Vagina (tissue), 2 donors: ENCODE measurements around the gene VMP1.

Experiments
- POLR2A ChIP-seq, 2 donors: fragments of 450-650 bp; IDR thresholded peaks; one replicate each; pipeline ENCODE4 v1.6.1; 2017; ENCODE audit warnings: antibody characterized with exemption in 2 of 2, mild to moderate bottlenecking in 2 of 2, moderate library complexity in 2 of 2
- TF ChIP-seq, protein P1 (sequence below), 3 experiments: fragments of 450-650 bp in 2 of 3; fragments of 200-600 bp in 1 of 3; sonication (generic) in 1 of 3; IDR thresholded peaks; one replicate each; pipeline ENCODE4 v1.5.1; 2017 to 2019; ENCODE audit warnings: antibody characterized with exemption in 3 of 3, mild to moderate bottlenecking in 2 of 3, moderate library complexity in 2 of 3

- TF ChIP-seq, protein P1, sequence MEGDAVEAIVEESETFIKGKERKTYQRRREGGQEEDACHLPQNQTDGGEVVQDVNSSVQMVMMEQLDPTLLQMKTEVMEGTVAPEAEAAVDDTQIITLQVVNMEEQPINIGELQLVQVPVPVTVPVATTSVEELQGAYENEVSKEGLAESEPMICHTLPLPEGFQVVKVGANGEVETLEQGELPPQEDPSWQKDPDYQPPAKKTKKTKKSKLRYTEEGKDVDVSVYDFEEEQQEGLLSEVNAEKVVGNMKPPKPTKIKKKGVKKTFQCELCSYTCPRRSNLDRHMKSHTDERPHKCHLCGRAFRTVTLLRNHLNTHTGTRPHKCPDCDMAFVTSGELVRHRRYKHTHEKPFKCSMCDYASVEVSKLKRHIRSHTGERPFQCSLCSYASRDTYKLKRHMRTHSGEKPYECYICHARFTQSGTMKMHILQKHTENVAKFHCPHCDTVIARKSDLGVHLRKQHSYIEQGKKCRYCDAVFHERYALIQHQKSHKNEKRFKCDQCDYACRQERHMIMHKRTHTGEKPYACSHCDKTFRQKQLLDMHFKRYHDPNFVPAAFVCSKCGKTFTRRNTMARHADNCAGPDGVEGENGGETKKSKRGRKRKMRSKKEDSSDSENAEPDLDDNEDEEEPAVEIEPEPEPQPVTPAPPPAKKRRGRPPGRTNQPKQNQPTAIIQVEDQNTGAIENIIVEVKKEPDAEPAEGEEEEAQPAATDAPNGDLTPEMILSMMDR (IDR thresholded peaks at IDR 0.05): no peak
- no peak for TF ChIP-seq POLR2A (IDR thresholded peaks at IDR 0.05)
These were observed 26.2 kb downstream of the VMP1 start for GRCh38 chr17:59733697-59734096.
